GM12878 (cell line): ENCODE results near the gene NAA25. TPM values are rescaled to one million over a fixed set of nuclear protein-coding genes. Genes with fewer than 3 reads are reported as not detected.

Experiments used
- ATAC-seq: fragments of 200-7000 bp; cut with Tn5 transposase; 3 replicates; pipeline ENCODE4 v1.9.1; 2020; ENCODE audit warnings: mild to moderate bottlenecking, moderate library complexity
- BruUV-seq: library from RNA; stranded (reverse); fragments of 400-500 nt; replicated peaks from 2 replicates; lab custom pipeline; 2021; lab: Mats Ljungman, UMichigan
- CTCF ChIA-PET: fragments of 300-600 bp; sonication (Branson Sonifier 250); formaldehyde crosslinking; extraction: SDS; loops from one replicate; lab custom pipeline; 2021; ENCODE audit warnings: inconsistent platforms; lab: Yijun Ruan, JAX
- POLR2A ChIA-PET: fragments of 350-600 bp; formaldehyde crosslinking; extraction: SDS; loops from one replicate; lab custom pipeline; 2021; ENCODE audit warnings: inconsistent platforms; lab: Charles Lee
- RAD21 ChIA-PET: fragments of 300-600 bp; sonication (Branson Sonifier 250); formaldehyde crosslinking; loops from one replicate; lab custom pipeline; 2023; ENCODE audit warnings: antibody characterized with exemption; ENCODE audit not compliant: unreplicated experiment; lab: Charles Lee
- SMC1A ChIA-PET: fragments of 300-600 bp; sonication (Branson Sonifier 250); formaldehyde crosslinking; loops from one replicate; lab custom pipeline; 2023; ENCODE audit not compliant: unreplicated experiment, uncharacterized antibody; lab: Charles Lee
- DNase-seq: peaks from one replicate; pipeline ENCODE4 v3.0.0-alpha.2; 2011; ENCODE audit warnings: low read depth, low spot score
- FAIRE-seq: peaks from 3 replicates; lab custom pipeline; 2011; peaks lifted over from hg19 to GRCh38; lab: Jason Lieb, UNC
- H2AFZ ChIP-seq: 2 replicates; pipeline ENCODE4 v1.6.0; 2011; ENCODE audit warnings: low read depth, low read length, control low read depth; ENCODE audit not compliant: control insufficient read depth
- H3K27ac ChIP-seq: 2 replicates; pipeline ENCODE4 v1.5.1; 2011; ENCODE audit warnings: control low read depth; ENCODE audit not compliant: control insufficient read depth, insufficient read depth
- H3K27me3 ChIP-seq, 2 experiments: replicated peaks in 1 of 2; 2 replicates each; pipeline versions ENCODE4 v1.6.0 to v1.6.1; 2011; ENCODE audit warnings: low read length in 1 of 2; ENCODE audit not compliant: control insufficient read depth in 2 of 2, insufficient read depth in 2 of 2
- H3K36me3 ChIP-seq, 2 experiments: 2 replicates each; pipeline ENCODE4 v1.5.1; 2011; ENCODE audit warnings: low read length in 1 of 2; ENCODE audit not compliant: control insufficient read depth in 2 of 2, insufficient read depth in 2 of 2
- H3K4me1 ChIP-seq: 2 replicates; pipeline ENCODE4 v1.6.1; 2011; ENCODE audit warnings: mild to moderate bottlenecking, low read length, moderate library complexity, mixed read lengths; ENCODE audit not compliant: control insufficient read depth, insufficient read depth
- H3K4me2 ChIP-seq: 2 replicates; pipeline ENCODE4 v1.6.0; 2011; ENCODE audit warnings: control low read depth; ENCODE audit not compliant: control insufficient read depth, insufficient read depth
- H3K4me3 ChIP-seq: fragments of 200-600 bp; sonication (generic); 2 replicates; pipeline ENCODE4 v1.5.1; 2016
- H3K79me2 ChIP-seq: 2 replicates; pipeline ENCODE4 v1.6.0; 2011; ENCODE audit warnings: low read length; ENCODE audit not compliant: control insufficient read depth, insufficient read depth
- H3K9ac ChIP-seq: 2 replicates; pipeline ENCODE4 v1.8.0; 2011; ENCODE audit warnings: low read length, control low read depth, mixed read lengths; ENCODE audit not compliant: control insufficient read depth, insufficient read depth
- H3K9me3 ChIP-seq: replicated peaks from 3 replicates; pipeline ENCODE4 v1.5.1; 2011; ENCODE audit warnings: mild to moderate bottlenecking, low read length; ENCODE audit not compliant: control insufficient read depth, insufficient read depth
- H4K20me1 ChIP-seq: 2 replicates; pipeline ENCODE4 v1.6.0; 2011; ENCODE audit not compliant: control insufficient read depth, insufficient read depth
- ASH2L ChIP-seq: fragments of 300-600, 200-600 bp; sonication (generic); IDR thresholded peaks from 2 replicates; pipeline ENCODE4 v1.6.1; 2017; ENCODE audit warnings: low read depth, mild to moderate bottlenecking, borderline replicate concordance
- ATF3 ChIP-seq: IDR thresholded peaks from 2 replicates; pipeline ENCODE4 v1.6.1; 2011; ENCODE audit warnings: low read depth, mild to moderate bottlenecking, low read length, moderate library complexity, borderline replicate concordance; ENCODE audit errors: extremely low read depth
- ATF7 ChIP-seq: fragments of 450-650 bp; IDR thresholded peaks from 2 replicates; pipeline ENCODE4 v1.6.1; 2016; ENCODE audit warnings: low read depth, mild to moderate bottlenecking
- BCL3 ChIP-seq: IDR thresholded peaks from 2 replicates; pipeline ENCODE4 v1.6.1; 2011; ENCODE audit warnings: borderline replicate concordance, low read depth, mild to moderate bottlenecking, moderate library complexity, low read length; ENCODE audit not compliant: insufficient read depth, poor library complexity, severe bottlenecking
- CEBPB ChIP-seq, 2 experiments: fragments of 150-350 bp in 1 of 2; IDR thresholded peaks; 2 replicates each; pipeline ENCODE4 v1.6.1; 2012 to 2014; ENCODE audit warnings: low read depth in 2 of 2, low read length in 2 of 2, borderline replicate concordance in 1 of 2, inconsistent platforms in 1 of 2
- CREM ChIP-seq: IDR thresholded peaks from 2 replicates; pipeline ENCODE4 v1.6.1; 2014; ENCODE audit warnings: antibody characterized with exemption, low read depth
- DPF2 ChIP-seq: fragments of 450-650 bp; IDR thresholded peaks from 2 replicates; pipeline ENCODE4 v1.6.1; 2017; ENCODE audit warnings: mild to moderate bottlenecking
- EP300 ChIP-seq, 2 experiments: fragments of 150-350 bp in 1 of 2; IDR thresholded peaks; 2 replicates each; pipeline ENCODE4 v1.6.1; 2011 to 2012; ENCODE audit warnings: low read depth in 2 of 2, low read length in 2 of 2, borderline replicate concordance in 1 of 2, improper control_type of control experiment in 1 of 2, inconsistent platforms in 1 of 2; ENCODE audit not compliant: control insufficient read depth in 1 of 2
- FOS ChIP-seq: IDR thresholded peaks from 3 replicates; pipeline ENCODE4 v1.6.1; 2011; ENCODE audit warnings: borderline replicate concordance; ENCODE audit not compliant: insufficient read length; ENCODE audit errors: extremely low read depth
- HDAC2 ChIP-seq: fragments of 200-600 bp; sonication (generic); IDR thresholded peaks from 2 replicates; pipeline ENCODE4 v1.6.1; 2017
- NFYA ChIP-seq: IDR thresholded peaks from 2 replicates; pipeline ENCODE4 v1.6.1; 2011; ENCODE audit warnings: low read depth, mild to moderate bottlenecking, low read length, improper control_type of control experiment, borderline replicate concordance
- NR2C2 ChIP-seq: IDR thresholded peaks from 2 replicates; pipeline ENCODE4 v1.6.1; 2011; ENCODE audit warnings: borderline replicate concordance, low read depth; ENCODE audit not compliant: control insufficient read depth, insufficient read length
- PKNOX1 ChIP-seq: fragments of 450-650 bp; IDR thresholded peaks from 2 replicates; pipeline ENCODE4 v1.6.1; 2016; ENCODE audit warnings: mild to moderate bottlenecking
- POU2F2 ChIP-seq: IDR thresholded peaks from 3 replicates; pipeline ENCODE4 v1.6.1; 2011; ENCODE audit warnings: low read depth, mild to moderate bottlenecking, low read length, borderline replicate concordance
- RUNX3 ChIP-seq: IDR thresholded peaks from 2 replicates; pipeline ENCODE4 v1.6.1; 2012; ENCODE audit warnings: low read length, inconsistent platforms
- SREBF2 ChIP-seq: IDR thresholded peaks from 2 replicates; pipeline ENCODE4 v1.6.1; 2012; ENCODE audit warnings: mild to moderate bottlenecking, low read length
- ZSCAN29 ChIP-seq: fragments of 450-650 bp; IDR thresholded peaks from 2 replicates; pipeline ENCODE4 v1.6.1; 2017; ENCODE audit warnings: mild to moderate bottlenecking, moderate library complexity
- WGBS: methylation state at CpG from one replicate; pipeline ENCODE4 v1.1.6; 2016; ENCODE audit warnings: low lambda C conversion rate; ENCODE audit not compliant: insufficient replicate concordance, insufficient coverage; ENCODE audit errors: missing lambda C conversion rate; 5-methylcytosine and 5-hydroxymethylcytosine counted together
- in situ Hi-C: fragments of 300-500 bp; cut with MboI; formaldehyde crosslinking; loops from 9 replicates; pipeline ENCODE4 v1.14.3; 2018; ENCODE audit warnings: mixed read lengths
- intact Hi-C: fragments of 100-400 bp; cut with micrococcal nuclease; formaldehyde crosslinking; loops from one replicate; pipeline ENCODE4 v1.14.2; 2022; ENCODE audit not compliant: unreplicated experiment
- polyA plus RNA-seq, 11 experiments: library from polyadenylated mRNA; depleted of rRNA in 4 of 11; unstranded in 6 of 11; stranded (reverse) in 5 of 11; fragments of >200 nt; fragmentation: Nextera tagmentation in 4 of 11; fragmentation: Illumina TruSeq in 1 of 11; extraction: Ambion mirVana in 4 of 11; extraction: Trizol in 1 of 11; gene quantifications; 1 replicate in 1 of 11; 2 replicates in 10 of 11; pipeline versions ENCODE4 v1.2.1 to v1.2.3, GENCODE V29; 2011 to 2016; ENCODE audit warnings: inconsistent platforms in 2 of 11, missing spikeins in 2 of 11, low read depth in 1 of 11
- total RNA-seq, 4 experiments: library from RNA; depleted of rRNA in 3 of 4; stranded (reverse); fragments of >200 nt in 3 of 4; fragmentation: Illumina TruSeq in 1 of 4; extraction: Trizol in 1 of 4; gene quantifications; 2 replicates each; pipeline versions ENCODE4 v1.2.1 to v1.2.3, GENCODE V29; 2013 to 2021

Gene NAA25
- total and polyA plus RNA-seq, 10 of the 15 experiments (the other 5 are each of a cell fraction or from before 2014, with no cell fraction given): 15.0 to 39.2 (median 29.4) TPM

GRCh38 chr12:112066566-112066965, 42.0 kb downstream of the NAA25 start:
- in situ Hi-C loops (no loop called here), intact Hi-C loops (no loop called here)
- ATAC-seq (no peak), DNase-seq (no peak), FAIRE-seq (no peak)
- Histone ChIP-seq H3K9ac (no peak overlapping the region), H4K20me1 (no peaks in the 10 kb centered on the region), H3K27ac (no peak overlapping the region), H3K4me2 (no peak overlapping the region), H3K27me3 (no peaks in the 10 kb centered on the region), H3K4me3 (no peak overlapping the region), H2AFZ (no peak overlapping the region), H3K79me2 (no peaks in the 10 kb centered on the region), H3K4me1 (no peaks in the 10 kb centered on the region), H3K36me3 (peaks cover 12 to 21% of the 10 kb centered on the region in 2 experiments), H3K9me3 (no peaks in the 10 kb centered on the region)
- TF ChIP-seq ATF7 (no peak), ZSCAN29 (no peak), NFYA (no peak), HDAC2 (no peak), FOS (no peak), POU2F2 (no peak), DPF2 (no peak), SREBF2 (no peak), ATF3 (no peak), CREM (no peak), EP300 (IDR thresholded peaks at IDR 0.05; ENCODE audit: borderline replicate concordance in 1 of 2, control insufficient read depth in 1 of 2, low read depth in 2 of 2, low read length in 2 of 2) (no peak), NR2C2 (no peak), BCL3 (no peak), ASH2L (no peak), PKNOX1 (no peak), CEBPB (IDR thresholded peaks at IDR 0.05; ENCODE audit: borderline replicate concordance in 1 of 2, low read depth in 2 of 2, low read length in 2 of 2) (no peak), RUNX3 (no peak)
- TSS peak; percentile 33 for BruUV-seq
- RAD21 ChIA-PET: interaction anchor here (0.5 kb wide), 1 partner anchor 17 kb away, joined by 3 read pairs; no protein-coding TSS in a partner anchor
- 50% methylated on average over 2 of the region's 2 CpGs for WGBS
- SMC1A ChIA-PET: interaction anchor here (1.1 to 1.5 kb wide), 2 partner anchors 11 to 65 kb away, joined by 3 to 7 read pairs; no protein-coding TSS in a partner anchor
- CTCF ChIA-PET: interaction anchor here (1.7 kb wide), 1 partner anchor 11 kb away, joined by 5 read pairs; no protein-coding TSS in a partner anchor
- POLR2A ChIA-PET: interaction anchor here (1.0 kb wide), 1 partner anchor 14 kb away, joined by 3 read pairs; no protein-coding TSS in a partner anchor
